Cardiac fibroblast (primary cell): ENCODE measurements around the gene CFAP97.
"Not testable (repeated sequence)": the region's sequence is repeated elsewhere in the genome, so short reads cannot be mapped to it uniquely, and the experiment has no call there.

Source experiments
- DNase-seq, 2 donors: peaks; one replicate each; pipeline versions ENCODE4 v3.0.0 to v3.0.0-alpha.2; 2010; ENCODE audit warnings: low read depth in 2 of 2
- H3K4me3 ChIP-seq, 2 donors: replicated peaks in 1 of 2; 1 replicate in 1 of 2; 2 replicates in 1 of 2; pipeline ENCODE4 v1.5.1; 2011; ENCODE audit warnings: low read depth in 2 of 2, low read length in 2 of 2, mild to moderate bottlenecking in 2 of 2, moderate library complexity in 1 of 2
- TF ChIP-seq, protein P1 (sequence below): IDR thresholded peaks from one replicate; pipeline ENCODE4 v1.5.1; 2011; ENCODE audit warnings: low read depth, mild to moderate bottlenecking, low read length, inconsistent platforms

CFAP97 gene

DNA sequence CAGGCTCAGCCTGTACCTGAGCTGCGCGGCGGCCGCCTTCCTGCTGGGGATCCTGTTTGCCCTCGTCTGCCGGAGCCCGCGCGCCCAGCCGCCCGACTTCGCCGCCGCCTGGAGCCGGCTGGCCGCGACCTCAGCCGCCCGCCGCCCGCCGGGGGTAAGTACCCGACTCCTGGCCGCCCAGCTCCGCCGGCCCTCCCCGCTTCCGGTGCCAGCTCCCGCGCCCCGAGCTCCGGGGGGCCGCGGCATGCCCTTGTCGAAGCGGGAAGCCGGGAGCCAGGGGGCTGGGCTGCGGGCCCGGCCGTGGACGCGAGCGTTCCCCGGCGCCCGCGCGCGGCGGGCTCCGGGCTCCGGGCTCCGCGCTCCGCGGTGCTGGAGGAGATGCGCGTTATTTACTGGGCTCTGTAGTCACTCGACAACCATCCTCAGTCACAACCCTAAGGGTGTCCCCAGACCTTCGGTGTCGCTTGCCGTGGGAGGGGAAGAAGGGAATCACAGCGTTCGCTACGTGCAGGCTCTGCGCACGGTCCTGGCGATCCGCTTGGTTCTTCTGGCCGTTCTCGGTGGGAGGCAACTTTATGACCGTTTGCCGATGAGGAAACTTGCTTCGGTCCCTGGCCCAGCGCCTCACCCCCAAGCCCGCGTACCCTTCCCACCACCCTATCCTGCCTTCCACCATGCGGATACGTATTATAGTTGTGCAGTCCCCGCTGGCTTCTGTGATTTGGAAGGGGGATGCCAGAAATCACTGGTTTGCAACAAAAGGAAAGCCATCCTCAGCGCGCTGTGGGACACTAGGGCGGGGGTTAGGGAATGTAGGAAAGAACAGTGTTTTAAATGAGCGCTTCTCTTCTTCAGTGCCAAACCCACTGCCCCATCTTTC lies 6.5 kb upstream of the CFAP97 start:
- H3K4me3 ChIP-seq: peak overlapping the region; percentile 69 to 70
- TF ChIP-seq, protein P1, sequence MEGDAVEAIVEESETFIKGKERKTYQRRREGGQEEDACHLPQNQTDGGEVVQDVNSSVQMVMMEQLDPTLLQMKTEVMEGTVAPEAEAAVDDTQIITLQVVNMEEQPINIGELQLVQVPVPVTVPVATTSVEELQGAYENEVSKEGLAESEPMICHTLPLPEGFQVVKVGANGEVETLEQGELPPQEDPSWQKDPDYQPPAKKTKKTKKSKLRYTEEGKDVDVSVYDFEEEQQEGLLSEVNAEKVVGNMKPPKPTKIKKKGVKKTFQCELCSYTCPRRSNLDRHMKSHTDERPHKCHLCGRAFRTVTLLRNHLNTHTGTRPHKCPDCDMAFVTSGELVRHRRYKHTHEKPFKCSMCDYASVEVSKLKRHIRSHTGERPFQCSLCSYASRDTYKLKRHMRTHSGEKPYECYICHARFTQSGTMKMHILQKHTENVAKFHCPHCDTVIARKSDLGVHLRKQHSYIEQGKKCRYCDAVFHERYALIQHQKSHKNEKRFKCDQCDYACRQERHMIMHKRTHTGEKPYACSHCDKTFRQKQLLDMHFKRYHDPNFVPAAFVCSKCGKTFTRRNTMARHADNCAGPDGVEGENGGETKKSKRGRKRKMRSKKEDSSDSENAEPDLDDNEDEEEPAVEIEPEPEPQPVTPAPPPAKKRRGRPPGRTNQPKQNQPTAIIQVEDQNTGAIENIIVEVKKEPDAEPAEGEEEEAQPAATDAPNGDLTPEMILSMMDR: no peak
- DNase-seq: peak; percentile 66 to 67

DNA sequence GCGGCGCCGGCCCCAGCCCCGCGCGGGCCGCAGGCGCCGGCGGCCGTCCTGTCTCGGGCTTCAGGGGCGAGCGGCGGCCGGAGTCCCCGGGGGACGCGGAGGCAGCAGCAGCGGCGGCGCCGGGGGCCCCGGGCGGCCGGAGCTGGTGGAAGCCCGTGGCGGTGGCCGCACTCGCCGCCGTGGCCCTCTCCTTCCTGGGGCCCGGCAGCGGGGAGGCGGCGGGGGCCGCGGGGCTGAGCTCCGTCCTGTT lies 6.0 kb upstream of the CFAP97 start:
- H3K4me3 ChIP-seq: peak overlapping the region; percentile 69 to 70
- DNase-seq: not testable (repeated sequence)

GRCh38 chr4:185209031-185209851 lies 5.4 kb upstream of the CFAP97 start, which contains the start of gene SNX25:
TSS of gene SNX25 (plus strand) at chr4:185209598. CDS start at chr4:185209827, 229 bp downstream.
- peak within 1 kb of the TSS; percentile 69 to 70 for H3K4me3 ChIP-seq
- DNase-seq: peak; percentile 65 to 85
- TF ChIP-seq, protein P1: no peak

DNA sequence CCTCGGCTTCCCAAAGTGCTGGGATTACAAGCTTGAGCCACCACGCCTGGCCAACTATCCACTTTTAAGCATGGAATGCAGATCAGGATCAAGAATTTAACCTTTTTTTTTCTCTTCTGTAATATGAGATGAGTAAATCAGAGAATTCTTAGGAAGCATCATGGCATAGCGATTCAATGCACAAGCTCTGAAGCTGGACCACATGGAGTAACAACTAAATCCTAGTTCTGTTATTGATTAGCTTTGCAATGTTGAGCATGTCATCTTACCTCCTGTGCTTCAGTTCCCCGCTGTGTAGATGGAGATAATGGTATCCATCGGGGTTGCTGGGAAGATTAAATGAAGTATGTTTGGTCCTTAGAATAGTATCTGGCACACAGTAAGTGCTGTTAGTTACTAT lies 3.7 kb upstream of the CFAP97 start:
- DNase-seq: no peak
- TF ChIP-seq, protein P1: no peak

GRCh38 chr4:185205697-185206342 lies 2.0 kb upstream of the CFAP97 start:
- TF ChIP-seq, protein P1: no peak
- H3K4me3 ChIP-seq: no peak overlapping the region
- no peak for DNase-seq

More for the DNA sequence above, 3.7 kb upstream of the CFAP97 start:
- H3K4me3 ChIP-seq: no peak overlapping the region

- not testable (repeated sequence) for H3K4me3 ChIP-seq
Observed at GRCh38 chr4:185205073-185205472, 1.3 kb upstream of the CFAP97 start.

DNA sequence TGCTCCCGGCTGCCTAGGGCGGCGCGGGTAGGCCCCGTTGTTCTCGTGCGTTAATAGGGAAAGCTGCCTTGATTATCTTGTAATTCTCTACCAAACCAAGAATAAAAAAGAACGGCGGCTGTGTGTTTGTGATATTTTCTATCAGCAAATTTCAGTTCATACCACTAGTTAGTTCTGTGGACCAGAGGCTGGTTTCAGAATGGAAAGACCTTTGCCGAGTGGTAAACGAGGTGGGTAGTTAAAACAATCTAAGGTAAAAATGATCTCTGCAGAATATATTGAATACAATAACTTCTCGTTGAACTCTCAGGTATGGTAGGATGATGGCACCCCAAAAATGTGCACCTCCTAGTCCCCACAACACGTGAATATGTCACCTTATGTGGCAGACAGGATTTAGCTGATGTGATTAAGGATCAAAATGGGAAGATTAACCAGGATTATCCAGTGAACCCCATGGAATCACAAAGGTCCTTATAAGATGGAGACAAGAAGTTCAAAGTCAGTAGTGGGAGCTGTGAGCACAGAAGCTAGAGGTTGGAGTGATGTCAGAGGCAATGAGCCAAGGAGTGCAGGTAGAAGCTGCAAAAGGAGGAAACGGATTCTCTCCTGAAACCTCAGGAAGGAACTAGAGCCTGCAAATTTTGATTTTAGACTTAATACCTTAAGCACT lies 574 bp upstream of the CFAP97 start:
- H3K4me3 ChIP-seq: peak overlapping the region; percentile 43 to 61
- TF ChIP-seq, protein P1: no peak
- peak; percentile 22 to 31 for DNase-seq

More at GRCh38 chr4:185205073-185205472, 1.3 kb upstream of the CFAP97 start:
- not testable (repeated sequence) for DNase-seq
